Neural cell (in vitro differentiated cells): Measurements from ENCODE around the gene DDC.

ENCODE experiments used
- CTCF ChIP-seq: fragments of 450-650 bp; IDR thresholded peaks from 2 replicates; pipeline ENCODE4 v1.5.1; 2014; ENCODE audit warnings: antibody characterized with exemption, mild to moderate bottlenecking, moderate library complexity; ENCODE audit not compliant: poor library complexity, severe bottlenecking
- EP300 ChIP-seq: fragments of 450-650 bp; conservative IDR thresholded peaks from 2 replicates; pipeline ENCODE4 v1.6.1; 2014; ENCODE audit warnings: antibody characterized with exemption, mild to moderate bottlenecking, moderate library complexity; ENCODE audit not compliant: poor library complexity, severe bottlenecking
- EZH2 ChIP-seq: fragments of 200-600, 300-800 bp; shearing (Covaris generic), sonication (generic); IDR thresholded peaks from 2 replicates; pipeline ENCODE4 v1.6.1; 2014; ENCODE audit warnings: antibody characterized with exemption, low read length, borderline replicate concordance, mild to moderate bottlenecking; ENCODE audit not compliant: insufficient read depth, poor library complexity, severe bottlenecking
- MXI1 ChIP-seq: fragments of 450-650 bp; conservative IDR thresholded peaks from 2 replicates; pipeline ENCODE4 v1.6.1; 2014; ENCODE audit warnings: antibody characterized with exemption, mild to moderate bottlenecking; ENCODE audit not compliant: poor library complexity, severe bottlenecking
- POLR2AphosphoS5 ChIP-seq: IDR thresholded peaks from 2 replicates; pipeline ENCODE4 v1.6.1; 2012
- RAD21 ChIP-seq: fragments of 450-650 bp; conservative IDR thresholded peaks from 2 replicates; pipeline ENCODE4 v1.6.1; 2014; ENCODE audit warnings: antibody characterized with exemption, mild to moderate bottlenecking, moderate library complexity
- REST ChIP-seq: IDR thresholded peaks from 2 replicates; pipeline ENCODE4 v1.6.1; 2012; ENCODE audit warnings: borderline replicate concordance
- TAF1 ChIP-seq: IDR thresholded peaks from 2 replicates; pipeline ENCODE4 v1.6.1; 2012; ENCODE audit warnings: low read depth

- TF ChIP-seq REST: no peak
- TF ChIP-seq EP300: no peak
- no peak for TF ChIP-seq POLR2AphosphoS5
- TF ChIP-seq CTCF: no peak
- TF ChIP-seq EZH2: no peak
- no peak for TF ChIP-seq RAD21
- TF ChIP-seq MXI1: no peak
- no peak for TF ChIP-seq TAF1
These were observed 29.7 kb upstream of the DDC start for GRCh38 chr7:50594734-50595485.
